Loucy (cell line): ENCODE measurements around the gene TSC22D4.

Experiments used
- H2AFZ ChIP-seq: fragments of 200-600 bp; sonication (generic); 2 replicates; pipeline ENCODE4 v1.6.0; 2016; ENCODE audit warnings: antibody characterized with exemption, mild to moderate bottlenecking, low read length, moderate library complexity
- H3F3A ChIP-seq: fragments of 200-600 bp; 2 replicates; pipeline ENCODE4 v1.6.0; 2016; ENCODE audit warnings: antibody characterized with exemption, low read depth, mild to moderate bottlenecking
- H3K27me3 ChIP-seq: fragments of 200-600 bp; sonication (generic); 2 replicates; pipeline ENCODE4 v1.6.1; 2014; ENCODE audit warnings: low read length, mild to moderate bottlenecking; ENCODE audit not compliant: insufficient read depth, poor library complexity, severe bottlenecking
- H3K36me3 ChIP-seq: fragments of 200-600 bp; sonication (generic); 2 replicates; pipeline ENCODE4 v1.6.1; 2016; ENCODE audit warnings: low read length; ENCODE audit not compliant: insufficient read depth
- H3K4me1 ChIP-seq: fragments of 200-600 bp; sonication (generic); 2 replicates; pipeline ENCODE4 v1.5.1; 2014; ENCODE audit warnings: low read length, mild to moderate bottlenecking; ENCODE audit not compliant: insufficient read depth, poor library complexity, severe bottlenecking
- H3K4me2 ChIP-seq: fragments of 200-600 bp; sonication (generic); 2 replicates; pipeline ENCODE4 v1.6.0; 2014; ENCODE audit warnings: antibody characterized with exemption, low read length, low read depth, mild to moderate bottlenecking; ENCODE audit not compliant: poor library complexity, severe bottlenecking
- H3K4me3 ChIP-seq: fragments of 200-600 bp; sonication (generic); 2 replicates; pipeline ENCODE4 v1.5.1; 2014; ENCODE audit warnings: low read length, mild to moderate bottlenecking, mixed read lengths; ENCODE audit not compliant: poor library complexity, severe bottlenecking
- H3K79me2 ChIP-seq: fragments of 200-600 bp; sonication (generic); 2 replicates; pipeline ENCODE4 v1.6.1; 2014; ENCODE audit warnings: low read length; ENCODE audit not compliant: insufficient read depth
- H3K9ac ChIP-seq: fragments of 200-600 bp; sonication (generic); 2 replicates; pipeline ENCODE4 v1.6.0; 2014; ENCODE audit warnings: mild to moderate bottlenecking, low read depth, low read length, moderate library complexity; ENCODE audit not compliant: poor library complexity, severe bottlenecking
- H3K9me2 ChIP-seq: fragments of 200-600 bp; sonication (generic); replicated peaks from 2 replicates; pipeline ENCODE4 v1.6.1; 2016; ENCODE audit warnings: low read depth, low read length, mixed read lengths
- H3K9me3 ChIP-seq: fragments of 200-600 bp; sonication (generic); 2 replicates; pipeline ENCODE4 v1.6.1; 2014; ENCODE audit warnings: mild to moderate bottlenecking, antibody characterized with exemption, low read length, low read depth; ENCODE audit not compliant: insufficient read depth
- H4K20me1 ChIP-seq: fragments of 200-600 bp; sonication (generic); 2 replicates; pipeline ENCODE4 v1.6.0; 2014; ENCODE audit warnings: antibody characterized with exemption, low read length, mild to moderate bottlenecking; ENCODE audit not compliant: insufficient read depth, poor library complexity, severe bottlenecking
- CTCF ChIP-seq: fragments of 200-600 bp; sonication (generic); conservative IDR thresholded peaks from 2 replicates; pipeline ENCODE4 v1.5.1; 2014; ENCODE audit warnings: mild to moderate bottlenecking, antibody characterized with exemption, low read length
- EZH2phosphoT487 ChIP-seq: fragments of 200-600 bp; IDR thresholded peaks from 2 replicates; pipeline ENCODE4 v1.6.1; 2018; ENCODE audit warnings: antibody characterized with exemption, mild to moderate bottlenecking, moderate library complexity, borderline replicate concordance

TSC22D4 gene

GRCh38 chr7:100435401-100436304, 43.4 kb downstream of the TSC22D4 start:
- Histone ChIP-seq H3K9ac (peak overlapping the region; percentile 96), H3K9me2 (no peaks in the 10 kb centered on the region), H3K4me1 (peaks cover 45% of the 10 kb centered on the region), H3K36me3 (peaks cover 33% of the 10 kb centered on the region; the same call in 1 of the 2 replicates), H3K4me3 (peak overlapping the region; percentile 99), H3K9me3 (no peaks in the 10 kb centered on the region), H2AFZ (no peak overlapping the region), H4K20me1 (peaks cover 49% of the 10 kb centered on the region), H3K79me2 (peaks cover 56% of the 10 kb centered on the region), H3F3A (0 out of 2 replicates have a peak, but pooled peaks cover 6% of the 10 kb centered on the region), H3K4me2 (peak overlapping the region; percentile 83), H3K27me3 (no peaks in the 10 kb centered on the region)
- no peak for TF ChIP-seq EZH2phosphoT487
- TF ChIP-seq CTCF = no peak

GRCh38 chr7:100434297-100435144, 44.5 kb downstream of the TSC22D4 start:
- Histone ChIP-seq H3K27me3 (no peaks in the 10 kb centered on the region), H3K4me2 (peak overlapping the region; percentile 83), H3K36me3 (peaks cover 33% of the 10 kb centered on the region; the same call in 1 of the 2 replicates), H3K4me1 (peaks cover 49% of the 10 kb centered on the region), H3K9ac (peak overlapping the region; percentile 96), H3K4me3 (peak overlapping the region; percentile 99), H3F3A (0 out of 2 replicates have a peak, but pooled peaks cover 6% of the 10 kb centered on the region), H2AFZ (no peak overlapping the region), H3K9me3 (no peaks in the 10 kb centered on the region), H4K20me1 (peaks cover 54% of the 10 kb centered on the region), H3K79me2 (peaks cover 66% of the 10 kb centered on the region), H3K9me2 (no peaks in the 10 kb centered on the region)
- TF ChIP-seq EZH2phosphoT487 = no peak
- TF ChIP-seq CTCF = no peak

GRCh38 chr7:100433592-100434296, 45.3 kb downstream of the TSC22D4 start:
- H3K4me3 ChIP-seq = peak overlapping the region; percentile 85
- H3K4me2 ChIP-seq = peak overlapping the region; percentile 83
- 0 out of 2 replicates have a peak, but pooled peaks cover 6% of the 10 kb centered on the region for H3F3A ChIP-seq
- no peaks in the 10 kb centered on the region for H3K9me2 ChIP-seq
- peaks cover 49% of the 10 kb centered on the region for H3K4me1 ChIP-seq
- TF ChIP-seq EZH2phosphoT487 = no peak
- H3K27me3 ChIP-seq = no peaks in the 10 kb centered on the region
- peaks cover 54% of the 10 kb centered on the region for H4K20me1 ChIP-seq
- H2AFZ ChIP-seq = no peak overlapping the region
- peaks cover 66% of the 10 kb centered on the region for H3K79me2 ChIP-seq
- peaks cover 33% of the 10 kb centered on the region; the same call in 1 of the 2 replicates for H3K36me3 ChIP-seq
- H3K9ac ChIP-seq = no peak overlapping the region
- H3K9me3 ChIP-seq = no peaks in the 10 kb centered on the region
